Stimulated activated naive B cell treated with anti-CD40 and anti-IgM and Interleukin-4, amounts not matched to agents 10 μg/mL and 1 μg/mL and 100 μg/mL, for 72 hours (primary cell): ENCODE results near the gene EHD4.

Experiments used
- ATAC-seq, 2 donors: fragments of 150-1000 bp; cut with Tn5 transposase; replicated peaks; 2 replicates each; pipeline ENCODE4 v1.10.0; 2021; ENCODE audit warnings: moderate library complexity in 1 of 2
- DNase-seq: peaks from one replicate; pipeline ENCODE4 v3.0.0; 2021
- H3K27ac Mint-ChIP-seq: one replicate; pipeline ENCODE4 v1.8.0; 2022; ENCODE audit warnings: mild to moderate bottlenecking, mixed read lengths
- H3K27me3 Mint-ChIP-seq, 2 donors: one replicate each; pipeline ENCODE4 v1.8.0; 2022; ENCODE audit warnings: mixed read lengths in 2 of 2
- H3K36me3 Mint-ChIP-seq, 2 donors: one replicate each; pipeline ENCODE4 v1.8.0; 2022; ENCODE audit warnings: mixed read lengths in 2 of 2, mild to moderate bottlenecking in 1 of 2
- H3K4me1 Mint-ChIP-seq, 2 donors: one replicate each; pipeline ENCODE4 v1.8.0; 2022; ENCODE audit warnings: mixed read lengths in 2 of 2, mild to moderate bottlenecking in 1 of 2
- H3K4me3 Mint-ChIP-seq, 2 donors: one replicate each; pipeline ENCODE4 v1.8.0; 2022; ENCODE audit warnings: mild to moderate bottlenecking in 2 of 2, mixed read lengths in 2 of 2, moderate library complexity in 1 of 2
- H3K9me3 Mint-ChIP-seq, 2 donors: one replicate each; pipeline ENCODE4 v1.8.0; 2022; ENCODE audit warnings: mixed read lengths in 2 of 2, mild to moderate bottlenecking in 1 of 2

The EHD4 gene

DNA sequence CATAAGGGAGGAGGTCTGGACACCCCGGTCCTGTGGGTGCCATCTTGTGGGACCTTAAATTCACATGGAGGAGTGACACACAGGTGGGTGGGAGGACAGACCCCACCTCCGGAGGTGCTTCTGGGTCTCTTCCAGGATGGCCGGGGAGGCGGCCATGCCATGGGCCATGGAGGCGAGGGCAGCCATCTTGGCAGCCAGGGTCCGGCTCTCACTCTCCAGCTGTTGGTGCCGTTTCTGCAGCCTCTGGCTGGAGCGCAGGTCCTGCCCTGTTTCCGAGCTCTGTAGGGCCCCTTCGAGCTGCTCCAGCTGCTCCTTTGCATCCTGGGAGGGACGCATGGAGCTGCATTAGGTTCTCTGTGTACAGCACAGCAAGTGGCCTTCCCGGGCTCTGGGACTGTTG, 97.6 kb downstream of the EHD4 start:
- H3K4me1 Mint-ChIP-seq = peaks cover 10 to 11% of the 10 kb centered on the region in 2 donors
- H3K36me3 Mint-ChIP-seq = no peaks in the 10 kb centered on the region
- no peak overlapping the region for H3K27ac Mint-ChIP-seq
- H3K27me3 Mint-ChIP-seq = peaks cover 16 to 20% of the 10 kb centered on the region in 2 donors
- no peak for DNase-seq
- H3K4me3 Mint-ChIP-seq = no peak overlapping the region
- no peaks in the 10 kb centered on the region for H3K9me3 Mint-ChIP-seq
- no peak for ATAC-seq

DNA sequence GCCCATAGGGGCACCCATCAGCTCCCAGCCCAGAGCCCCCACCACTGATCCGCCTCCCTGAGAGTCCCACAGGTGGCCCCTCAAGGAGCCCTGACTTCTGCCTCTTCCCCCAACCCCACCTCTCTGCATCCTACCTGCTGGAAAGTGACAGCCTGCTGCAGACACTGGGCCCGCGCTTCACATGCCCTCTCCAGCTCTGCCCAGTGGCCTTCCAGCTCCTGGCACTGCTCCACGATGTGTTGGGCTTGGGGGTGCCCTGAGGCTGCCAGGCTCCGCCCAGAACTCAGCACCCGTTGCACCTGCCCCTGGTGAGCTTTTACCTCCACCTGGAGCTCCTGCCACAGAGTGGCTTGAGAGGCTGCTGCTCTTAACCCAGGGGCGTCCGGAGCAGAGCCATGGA, 98.6 kb downstream of the EHD4 start:
- peaks cover 6 to 14% of the 10 kb centered on the region in 2 donors for H3K27me3 Mint-ChIP-seq
- peaks cover 8 to 11% of the 10 kb centered on the region in 2 donors for H3K4me1 Mint-ChIP-seq
- H3K9me3 Mint-ChIP-seq = no peaks in the 10 kb centered on the region
- H3K4me3 Mint-ChIP-seq = no peak overlapping the region
- H3K36me3 Mint-ChIP-seq = no peaks in the 10 kb centered on the region
- H3K27ac Mint-ChIP-seq = no peak overlapping the region
- ATAC-seq (no peak), DNase-seq (no peak)

DNA sequence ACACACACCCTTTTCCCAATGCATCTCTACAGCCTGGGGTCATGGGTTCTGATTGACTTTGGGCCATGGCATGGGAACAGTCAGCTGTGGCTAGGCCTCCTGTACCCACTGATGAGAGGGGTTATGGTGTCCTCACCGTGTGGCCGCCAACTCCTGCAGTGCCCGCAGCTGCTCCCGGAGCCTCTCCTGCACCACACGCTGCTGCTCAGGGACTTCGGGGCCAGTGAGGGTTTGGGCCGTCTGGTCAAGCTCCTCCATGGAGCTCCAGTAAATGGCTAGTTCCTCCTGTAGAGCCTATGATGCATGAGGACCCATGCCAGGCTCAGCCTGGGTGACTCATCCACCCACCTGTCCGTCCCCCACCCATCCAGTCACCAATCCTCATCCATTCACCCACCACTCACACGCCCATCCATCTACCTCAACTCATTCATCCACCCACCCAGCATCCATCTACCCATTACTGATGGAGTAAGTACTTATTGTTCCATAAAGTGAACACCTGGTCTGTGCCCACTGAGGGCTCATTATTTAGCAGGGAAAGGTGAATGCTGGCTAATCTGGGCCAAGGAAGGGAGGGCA, 100.1 kb downstream of the EHD4 start:
- Mint-ChIP-seq H3K36me3 (no peaks in the 10 kb centered on the region), H3K9me3 (no peaks in the 10 kb centered on the region), H3K27me3 (peaks cover 6 to 14% of the 10 kb centered on the region in 2 donors), H3K27ac (no peak overlapping the region), H3K4me1 (peaks cover 7 to 11% of the 10 kb centered on the region in 2 donors), H3K4me3 (no peak overlapping the region)
- ATAC-seq (no peak), DNase-seq (no peak)

DNA sequence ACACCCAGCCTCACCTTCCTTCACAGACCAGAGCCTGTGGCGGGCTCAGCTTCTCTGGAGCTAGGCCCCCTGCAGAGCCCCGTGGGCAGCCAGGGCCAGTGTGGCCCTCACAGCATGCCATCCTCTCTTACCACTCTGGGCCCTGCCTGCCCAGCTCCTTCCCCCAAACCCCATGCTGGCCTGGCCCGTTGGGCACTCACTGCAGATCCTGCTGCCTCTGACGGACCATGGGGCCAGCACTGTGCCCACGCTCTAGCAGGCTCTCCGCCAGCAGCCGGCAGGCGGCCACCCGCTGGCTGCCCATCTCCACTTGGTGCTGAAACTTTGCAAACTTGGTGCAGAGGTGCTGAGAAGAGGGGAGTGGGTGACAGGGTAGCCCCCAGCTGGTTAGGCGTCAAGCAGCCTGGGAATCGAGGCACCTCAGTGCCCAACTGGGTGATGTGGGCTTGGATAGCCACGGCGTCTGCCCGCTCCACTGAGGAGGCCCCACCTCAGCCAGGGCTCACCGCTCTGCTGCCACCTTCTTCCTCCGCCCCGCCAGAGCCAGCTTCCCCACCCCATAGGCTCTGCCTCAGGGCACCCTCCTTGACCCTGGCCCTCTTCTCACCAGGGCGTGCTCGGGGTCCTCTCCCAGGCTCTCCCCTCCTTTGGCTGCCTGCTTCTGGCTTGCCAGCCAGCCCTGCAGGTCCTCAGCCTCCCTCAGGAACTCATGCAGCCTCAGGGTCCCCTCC, 101.0 kb downstream of the EHD4 start:
- Mint-ChIP-seq H3K27ac (no peak overlapping the region), H3K4me1 (peaks cover 7 to 11% of the 10 kb centered on the region in 2 donors), H3K27me3 (peaks cover 5 to 14% of the 10 kb centered on the region in 2 donors), H3K9me3 (no peaks in the 10 kb centered on the region), H3K4me3 (no peak overlapping the region), H3K36me3 (no peaks in the 10 kb centered on the region)
- ATAC-seq (no peak), DNase-seq (no peak)

DNA sequence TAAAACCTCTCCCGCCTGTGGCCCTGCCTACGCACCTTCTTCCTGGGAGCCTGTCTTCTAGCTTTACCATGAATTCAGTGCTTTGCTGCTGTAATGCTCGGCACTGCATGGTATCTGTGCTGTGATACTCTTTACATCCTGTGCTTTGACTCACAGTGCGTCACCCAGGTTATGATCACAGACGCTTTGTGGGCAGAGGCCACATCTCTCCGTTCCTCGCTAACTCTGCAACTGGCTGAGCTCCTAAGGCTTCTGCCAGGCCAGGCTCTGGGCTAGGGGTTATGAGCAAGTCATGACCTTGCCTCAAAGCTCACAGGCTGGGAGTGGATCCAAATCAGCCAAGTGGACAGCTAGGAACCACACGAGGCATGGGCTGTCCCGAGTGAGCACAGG, 101.7 kb downstream of the EHD4 start:
- Mint-ChIP-seq H3K27me3 (peaks cover 0 to 14% of the 10 kb centered on the region in 2 donors), H3K9me3 (no peaks in the 10 kb centered on the region), H3K4me3 (no peak overlapping the region), H3K36me3 (no peaks in the 10 kb centered on the region), H3K4me1 (peaks cover 3 to 4% of the 10 kb centered on the region in 2 donors), H3K27ac (no peak overlapping the region)
- no peak for ATAC-seq
- DNase-seq = no peak

DNA sequence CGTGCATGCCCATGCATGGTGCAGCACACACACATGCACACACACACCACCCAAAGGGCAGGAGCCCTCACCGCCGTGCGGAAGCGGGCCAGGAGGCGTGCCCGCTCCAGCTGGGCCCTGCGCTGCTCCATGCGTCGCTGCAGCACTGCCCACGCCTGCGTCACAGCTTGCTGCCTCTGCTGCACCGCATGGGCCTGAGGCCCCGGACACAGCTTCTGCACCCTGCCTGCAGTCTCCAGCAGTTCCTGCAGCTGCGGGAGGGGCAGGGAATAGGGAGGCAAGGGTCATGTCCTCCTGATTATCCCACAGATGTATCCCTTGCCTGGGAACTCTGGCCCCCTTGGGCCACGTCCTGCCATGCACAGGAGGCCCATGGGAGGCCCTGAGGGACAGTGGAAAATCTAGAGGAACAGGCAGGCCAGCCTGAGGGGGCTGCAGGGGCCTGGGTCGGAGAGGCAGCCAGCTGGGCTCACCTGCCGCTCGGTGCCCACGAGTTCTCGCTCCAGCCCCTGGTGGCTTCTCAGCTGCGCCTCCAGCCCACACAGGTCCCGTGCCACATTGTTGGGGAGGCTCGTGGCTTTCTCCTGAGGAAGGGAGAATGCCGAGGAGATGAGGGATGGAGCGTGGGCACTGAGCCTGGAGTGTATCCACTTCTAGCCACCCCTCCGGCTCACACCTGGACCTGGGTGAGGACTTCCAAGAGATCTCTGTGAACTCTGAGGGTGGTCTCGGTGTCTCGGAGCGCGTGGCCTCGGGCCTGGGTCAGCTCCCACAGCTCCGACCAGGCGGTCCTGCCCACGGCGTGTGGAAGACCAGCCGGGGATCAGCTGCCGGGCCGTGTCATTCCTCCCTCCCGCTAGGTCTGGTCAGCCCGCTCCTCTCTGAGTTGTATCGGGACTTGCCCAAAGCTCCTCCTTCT, 102.3 kb downstream of the EHD4 start:
- Mint-ChIP-seq H3K27me3 (peaks cover 0 to 14% of the 10 kb centered on the region in 2 donors), H3K36me3 (no peaks in the 10 kb centered on the region), H3K27ac (no peak overlapping the region), H3K9me3 (no peaks in the 10 kb centered on the region), H3K4me3 (no peak overlapping the region), H3K4me1 (peaks cover 0 to 3% of the 10 kb centered on the region in 2 donors)
- ATAC-seq (no peak), DNase-seq (no peak)

DNA sequence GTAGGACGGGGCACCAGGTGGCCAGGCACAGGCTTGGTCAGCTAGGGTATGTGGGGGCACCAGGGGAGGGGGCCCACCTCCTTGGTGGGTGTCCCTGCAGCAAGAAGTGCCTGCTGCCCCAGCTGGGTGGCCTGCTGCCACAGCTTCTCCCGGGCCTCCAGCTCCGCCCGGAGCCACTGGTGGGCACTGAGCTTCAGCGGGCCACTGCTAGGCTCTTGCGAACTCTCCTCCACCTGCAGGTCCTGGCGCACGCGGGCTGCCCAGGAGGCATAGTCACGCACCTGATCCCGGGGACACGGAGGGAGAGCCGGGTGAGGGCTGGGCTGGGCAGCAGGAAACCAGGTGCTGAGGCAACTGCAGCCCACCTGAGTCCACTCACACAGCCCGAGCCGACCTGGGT, 104.0 kb downstream of the EHD4 start:
- no peak for DNase-seq
- no peak for ATAC-seq
- Mint-ChIP-seq H3K27me3 (peaks cover 0 to 11% of the 10 kb centered on the region in 2 donors), H3K27ac (no peak overlapping the region), H3K9me3 (no peaks in the 10 kb centered on the region), H3K4me1 (peaks cover 0 to 3% of the 10 kb centered on the region in 2 donors), H3K36me3 (no peaks in the 10 kb centered on the region), H3K4me3 (no peak overlapping the region)

DNA sequence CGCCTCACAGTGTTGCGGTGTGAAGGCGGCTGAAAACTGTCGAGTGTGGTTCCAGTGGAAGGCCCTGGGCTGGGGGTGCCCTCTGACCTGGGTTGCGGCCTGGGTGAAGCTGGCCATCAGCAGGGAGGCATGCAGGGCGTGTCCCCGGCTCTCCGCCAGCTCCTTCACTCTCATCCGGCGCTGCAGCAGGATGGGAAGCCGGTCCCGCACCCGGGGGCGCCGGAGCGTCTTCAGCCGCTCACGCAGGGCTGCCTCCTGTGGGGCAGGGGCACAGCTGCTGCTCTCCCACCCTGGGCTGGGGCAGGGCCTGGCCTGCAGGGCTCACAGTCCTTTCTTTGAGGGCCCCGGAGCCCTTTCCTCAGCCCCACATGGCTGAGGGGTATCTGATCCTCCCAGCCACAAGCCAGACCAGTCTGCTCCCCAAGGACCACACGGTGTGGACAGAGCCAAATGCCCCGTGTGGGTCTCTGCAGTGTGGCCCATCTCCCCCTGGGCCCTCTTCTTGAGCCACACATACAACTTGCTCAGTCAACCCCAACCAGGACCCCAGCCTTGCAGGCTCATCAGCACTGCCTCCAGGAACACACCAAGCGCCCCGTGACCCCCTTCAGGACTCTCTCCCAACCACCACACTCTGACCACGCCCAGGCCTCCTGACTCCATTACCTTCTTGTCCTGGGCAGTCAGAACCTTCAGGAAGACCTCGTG, 105.3 kb downstream of the EHD4 start:
- H3K4me1 Mint-ChIP-seq = no peaks in the 10 kb centered on the region
- H3K36me3 Mint-ChIP-seq = no peaks in the 10 kb centered on the region
- H3K9me3 Mint-ChIP-seq = no peaks in the 10 kb centered on the region
- ATAC-seq (no peak), DNase-seq (no peak)
- no peak overlapping the region for H3K4me3 Mint-ChIP-seq
- H3K27ac Mint-ChIP-seq = no peak overlapping the region
- H3K27me3 Mint-ChIP-seq = no peaks in the 10 kb centered on the region

DNA sequence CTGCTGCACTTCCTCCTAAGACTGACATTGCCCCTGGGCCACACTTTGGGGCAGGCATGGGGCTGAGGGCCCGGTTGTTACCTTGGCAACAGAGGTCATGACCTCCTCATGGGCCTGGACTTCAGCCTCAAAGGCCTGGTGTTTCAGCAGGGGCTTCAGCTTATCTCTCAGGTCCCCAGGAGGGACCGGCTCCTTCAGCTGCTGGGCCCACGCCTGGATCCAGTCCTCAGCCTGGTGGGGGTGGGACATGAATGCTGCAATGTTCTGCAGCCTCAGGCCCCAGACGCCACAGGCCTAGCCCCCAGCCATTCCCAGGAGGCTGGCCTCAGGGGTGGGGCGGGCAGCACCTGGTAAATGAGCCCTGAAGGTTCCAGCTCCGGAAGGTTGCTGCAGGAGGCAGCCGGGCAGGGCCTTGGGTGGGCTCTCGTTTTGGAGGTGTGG, 106.1 kb downstream of the EHD4 start:
- Mint-ChIP-seq H3K27ac (no peak overlapping the region), H3K27me3 (no peaks in the 10 kb centered on the region), H3K9me3 (no peaks in the 10 kb centered on the region), H3K4me1 (no peaks in the 10 kb centered on the region), H3K36me3 (no peaks in the 10 kb centered on the region), H3K4me3 (no peak overlapping the region)
- DNase-seq = no peak
- ATAC-seq = no peak

DNA sequence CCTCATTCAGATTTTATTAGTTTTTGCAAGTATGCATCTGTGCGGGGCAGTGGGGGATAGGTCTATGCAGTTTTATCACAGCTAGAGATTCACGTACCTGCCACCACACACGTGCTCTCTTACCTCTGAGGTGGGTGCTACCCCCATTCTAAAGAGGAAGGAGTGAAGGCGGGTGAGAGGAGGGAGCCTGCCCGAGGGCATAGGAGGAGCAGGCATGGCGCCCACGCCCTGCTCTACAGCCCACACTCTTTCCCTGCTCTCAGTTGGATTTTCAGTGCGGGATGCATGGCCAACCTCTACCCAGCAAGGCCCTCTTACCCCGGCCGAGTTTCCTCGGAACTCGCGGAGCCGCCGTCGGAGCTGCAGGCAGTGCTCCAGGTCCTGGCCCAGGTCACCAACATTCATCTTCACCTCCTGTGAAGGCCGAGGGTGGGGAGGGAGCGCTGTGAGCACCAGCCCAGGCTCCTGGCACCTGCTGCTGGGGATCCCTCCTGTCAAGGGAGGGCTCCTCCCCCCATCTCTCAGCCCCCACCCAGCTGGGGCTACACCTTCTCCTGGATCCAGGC, 106.8 kb downstream of the EHD4 start:
- Mint-ChIP-seq H3K36me3 (no peaks in the 10 kb centered on the region), H3K27ac (no peak overlapping the region), H3K4me1 (peaks cover 0 to 2% of the 10 kb centered on the region in 2 donors), H3K9me3 (no peaks in the 10 kb centered on the region), H3K27me3 (no peaks in the 10 kb centered on the region), H3K4me3 (no peak overlapping the region)
- ATAC-seq (no peak), DNase-seq (no peak)

DNA sequence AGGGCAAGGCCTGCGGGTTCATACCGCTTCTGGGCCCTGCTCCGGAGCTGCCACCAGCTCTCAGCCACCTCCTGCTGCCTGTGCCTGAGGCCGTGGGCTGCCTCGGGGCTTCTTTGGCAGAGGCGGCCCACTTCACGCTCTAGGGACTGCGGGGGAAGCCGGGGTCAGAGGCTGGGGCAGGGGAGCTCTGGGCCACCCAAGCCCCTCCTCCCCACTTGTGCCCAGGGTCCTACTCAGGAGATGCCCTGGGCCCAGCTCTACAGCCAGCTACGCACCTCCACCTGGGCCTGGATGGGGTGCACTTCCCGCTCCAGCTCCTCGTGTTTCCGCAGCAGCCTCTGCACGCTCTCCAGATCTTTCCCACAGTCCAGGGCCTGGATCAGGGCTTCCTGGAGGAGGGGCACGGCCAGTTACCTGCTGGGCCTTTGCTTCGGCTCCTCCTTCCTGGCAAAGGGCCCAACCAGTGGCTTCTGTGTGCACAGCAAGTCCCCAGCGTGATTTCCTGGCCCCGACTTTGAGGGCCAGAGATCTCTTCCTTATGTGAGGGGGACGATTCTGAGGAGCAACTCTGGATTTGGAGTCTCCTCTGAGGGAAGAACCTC, 109.7 kb downstream of the EHD4 start:
- H3K4me3 Mint-ChIP-seq = no peak overlapping the region
- no peak overlapping the region for H3K27ac Mint-ChIP-seq
- DNase-seq = no peak
- ATAC-seq = no peak
- no peaks in the 10 kb centered on the region for H3K36me3 Mint-ChIP-seq
- no peaks in the 10 kb centered on the region for H3K9me3 Mint-ChIP-seq
- H3K4me1 Mint-ChIP-seq = peaks cover 8 to 11% of the 10 kb centered on the region in 2 donors
- no peaks in the 10 kb centered on the region for H3K27me3 Mint-ChIP-seq

DNA sequence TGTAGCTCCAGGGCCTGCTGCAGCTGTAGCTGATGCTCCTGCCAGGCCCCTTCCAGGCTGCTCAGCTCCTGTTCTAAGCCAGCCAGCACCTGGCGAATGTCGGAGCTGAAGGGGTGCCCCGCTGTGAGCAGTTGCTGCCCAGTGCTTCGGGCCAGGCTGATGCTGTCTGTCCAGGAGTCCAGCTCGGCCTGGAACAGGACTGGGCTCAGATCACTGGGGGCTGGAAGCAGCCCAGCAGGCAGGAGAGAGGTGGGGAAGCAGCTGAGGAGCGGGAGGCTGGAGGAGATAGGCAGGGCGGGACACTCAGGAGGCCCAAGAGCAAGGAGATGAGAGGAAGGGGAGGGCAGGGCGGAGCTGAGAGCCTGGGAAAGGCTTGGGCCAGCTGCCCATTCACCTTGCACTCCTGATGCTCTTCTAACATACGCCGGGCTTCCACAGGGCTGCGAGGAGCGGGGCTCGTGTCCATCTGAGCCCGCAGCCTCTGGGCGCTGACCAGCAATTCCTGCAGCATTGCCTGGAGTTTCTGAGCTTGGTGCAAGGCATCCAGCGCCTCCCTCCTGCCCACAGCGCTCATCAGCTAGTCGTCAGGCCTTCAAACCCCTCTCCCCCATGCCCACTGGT, 110.5 kb downstream of the EHD4 start:
- Mint-ChIP-seq H3K9me3 (no peaks in the 10 kb centered on the region), H3K36me3 (no peaks in the 10 kb centered on the region), H3K27me3 (no peaks in the 10 kb centered on the region), H3K4me1 (peaks cover 8 to 11% of the 10 kb centered on the region in 2 donors), H3K4me3 (no peak overlapping the region), H3K27ac (no peak overlapping the region)
- no peak for DNase-seq
- ATAC-seq = no peak

DNA sequence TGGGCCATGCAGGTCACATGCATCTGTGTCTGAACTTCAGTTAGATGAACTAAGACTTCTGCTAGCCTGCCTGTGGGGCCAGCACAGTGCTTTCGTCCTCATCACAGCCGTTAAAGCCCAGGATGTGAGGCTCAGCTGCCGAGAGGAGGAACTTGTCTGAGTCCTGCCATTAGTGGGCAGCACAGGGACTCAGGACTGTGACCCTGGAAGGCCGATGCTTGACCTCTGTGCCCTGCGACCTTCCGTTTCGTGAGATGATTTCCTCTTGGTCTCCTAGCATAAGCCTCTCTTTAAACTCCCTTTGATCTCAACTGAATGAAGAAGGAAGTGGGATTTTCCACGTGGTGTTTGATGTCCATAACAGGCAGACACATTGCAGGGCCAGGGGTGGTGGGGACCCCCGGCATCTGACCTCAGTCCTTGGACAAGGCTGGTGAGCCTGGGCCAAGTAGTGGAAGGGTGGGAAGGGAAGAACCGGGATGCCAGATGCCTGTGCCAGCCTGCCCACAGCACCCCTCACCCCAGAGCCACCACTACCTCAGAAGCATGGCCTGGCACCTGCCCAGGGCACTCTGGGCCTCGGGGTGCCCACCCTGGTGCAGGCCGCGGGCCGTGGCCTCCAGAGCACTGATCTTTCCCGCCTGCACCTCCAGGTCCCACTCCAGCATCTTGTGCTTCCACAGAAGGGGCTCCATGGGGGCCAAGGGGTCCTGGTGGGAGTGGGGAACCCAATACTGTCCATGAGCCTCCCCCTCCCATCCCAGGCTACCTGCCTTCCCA, 112.1 kb downstream of the EHD4 start:
- H3K36me3 Mint-ChIP-seq = no peaks in the 10 kb centered on the region
- H3K27ac Mint-ChIP-seq = no peak overlapping the region
- H3K4me3 Mint-ChIP-seq = no peak overlapping the region
- no peaks in the 10 kb centered on the region for H3K27me3 Mint-ChIP-seq
- no peaks in the 10 kb centered on the region for H3K9me3 Mint-ChIP-seq
- peak; percentile 18 to 33 for ATAC-seq
- no peak for DNase-seq
- peaks cover 8 to 11% of the 10 kb centered on the region in 2 donors for H3K4me1 Mint-ChIP-seq
